ENCODE data around the gene IL6. TPM values are rescaled to one million over a fixed set of nuclear protein-coding genes. Genes with fewer than 3 reads are reported as not detected.
A peak's percentile ranks its signal among the peaks of the same experiment; 100 is the strongest.

Gene IL6
- total RNA-seq, 1 experiment from 2014 or later, result 22.0 TPM

GRCh38 chr7:22723181-22723601, 3.8 kb upstream of the IL6 start:
- H3K4me1 Mint-ChIP-seq (ENCODE audit: insufficient read depth, unreplicated experiment), result peaks cover 43% of the 10 kb centered on the region
- H3K27me3 Mint-ChIP-seq (ENCODE audit: insufficient read depth, unreplicated experiment), result no peaks in the 10 kb centered on the region
- intact Hi-C loops (cut with micrococcal nuclease), result no loop called here
- no peaks in the 10 kb centered on the region for H3K36me3 Mint-ChIP-seq (ENCODE audit: insufficient read depth, unreplicated experiment)
- H3K9me3 Mint-ChIP-seq (ENCODE audit: unreplicated experiment), result no peaks in the 10 kb centered on the region
- DNase-seq (ENCODE audit: unreplicated experiment), result no peak
- no peak overlapping the region for H3K4me3 Mint-ChIP-seq (ENCODE audit: unreplicated experiment)
- no TSS peak for BruUV-seq (replicated peaks)
- TF ChIP-seq CTCF (IDR thresholded peaks at IDR 0.05; ENCODE audit: unreplicated experiment), result no peak
- H3K27ac Mint-ChIP-seq (ENCODE audit: low read depth, unreplicated experiment), result no peak overlapping the region
- CTCF ChIA-PET, result interaction anchor here (0.6 to 16.9 kb wide), 8 partner anchors 9 to 332 kb away, joined by 3 to 544 read pairs (median 5); no protein-coding TSS in a partner anchor
- POLR2A ChIA-PET, result interaction anchor here (0.6 to 1.3 kb wide), 3 partner anchors 22 to 331 kb away, joined by 3 to 4 read pairs (median 3); no protein-coding TSS in a partner anchor

GRCh38 chr7:22723637-22724036, 3.4 kb upstream of the IL6 start:
- no peak for TF ChIP-seq CTCF (IDR thresholded peaks at IDR 0.05; ENCODE audit: unreplicated experiment)
- intact Hi-C loops (cut with micrococcal nuclease), result no loop called here
- Mint-ChIP-seq H3K4me3 (ENCODE audit: unreplicated experiment) (no peak overlapping the region), H3K27ac (ENCODE audit: low read depth, unreplicated experiment) (no peak overlapping the region), H3K9me3 (ENCODE audit: unreplicated experiment) (no peaks in the 10 kb centered on the region), H3K36me3 (ENCODE audit: insufficient read depth, unreplicated experiment) (no peaks in the 10 kb centered on the region), H3K4me1 (ENCODE audit: insufficient read depth, unreplicated experiment) (peaks cover 42% of the 10 kb centered on the region), H3K27me3 (ENCODE audit: insufficient read depth, unreplicated experiment) (no peaks in the 10 kb centered on the region)
- ChIA-PET CTCF (interaction anchor here (0.6 to 16.9 kb wide), 10 partner anchors 9 to 332 kb away, joined by 3 to 544 read pairs (median 5); no protein-coding TSS in a partner anchor), POLR2A (interaction anchor here (0.6 to 1.3 kb wide), 3 partner anchors 23 to 331 kb away, joined by 3 to 4 read pairs (median 3); no protein-coding TSS in a partner anchor)
- DNase-seq (ENCODE audit: unreplicated experiment), result no peak
- BruUV-seq (replicated peaks), result no TSS peak

- H3K36me3 Mint-ChIP-seq (ENCODE audit: insufficient read depth, unreplicated experiment), result peaks cover 5% of the 10 kb centered on the region
- H3K4me3 Mint-ChIP-seq (ENCODE audit: unreplicated experiment), result no peak overlapping the region
- H3K4me1 Mint-ChIP-seq (ENCODE audit: insufficient read depth, unreplicated experiment), result peaks cover 35% of the 10 kb centered on the region
- H3K27ac Mint-ChIP-seq (ENCODE audit: low read depth, unreplicated experiment), result no peak overlapping the region
- BruUV-seq (replicated peaks), result no TSS peak
- no peak for TF ChIP-seq CTCF (IDR thresholded peaks at IDR 0.05; ENCODE audit: unreplicated experiment)
- CTCF ChIA-PET, result interaction anchor here (0.7 to 16.9 kb wide), 11 partner anchors 7 to 329 kb away, joined by 3 to 544 read pairs (median 5); no protein-coding TSS in a partner anchor
- H3K27me3 Mint-ChIP-seq (ENCODE audit: insufficient read depth, unreplicated experiment), result no peaks in the 10 kb centered on the region
- POLR2A ChIA-PET, result interaction anchor here (0.6 kb wide), 1 partner anchor 88 kb away, joined by 5 read pairs; no protein-coding TSS in a partner anchor
- H3K9me3 Mint-ChIP-seq (ENCODE audit: unreplicated experiment), result no peaks in the 10 kb centered on the region
- intact Hi-C loops (cut with micrococcal nuclease), result loop anchor here (5.0 kb wide), 1 partner anchor 57 kb away; no protein-coding TSS in a partner anchor
- DNase-seq (ENCODE audit: unreplicated experiment), result no peak
Observed at GRCh38 chr7:22724861-22725260, 2.1 kb upstream of the IL6 start.

- Mint-ChIP-seq H3K9me3 (ENCODE audit: unreplicated experiment) (no peaks in the 10 kb centered on the region), H3K4me3 (ENCODE audit: unreplicated experiment) (peak overlapping the region; percentile 72), H3K4me1 (ENCODE audit: insufficient read depth, unreplicated experiment) (peaks cover 35% of the 10 kb centered on the region), H3K36me3 (ENCODE audit: insufficient read depth, unreplicated experiment) (peaks cover 5% of the 10 kb centered on the region), H3K27ac (ENCODE audit: low read depth, unreplicated experiment) (no peak overlapping the region), H3K27me3 (ENCODE audit: insufficient read depth, unreplicated experiment) (no peaks in the 10 kb centered on the region)
- POLR2A ChIA-PET, result interaction anchor here (0.6 to 4.7 kb wide), 3 partner anchors 27 to 164 kb away, joined by 3 to 52 read pairs (median 5); no protein-coding TSS in a partner anchor
- no TSS peak for BruUV-seq (replicated peaks)
- no peak for DNase-seq (ENCODE audit: unreplicated experiment)
- no peak for TF ChIP-seq CTCF (IDR thresholded peaks at IDR 0.05; ENCODE audit: unreplicated experiment)
- CTCF ChIA-PET, result interaction anchor here (0.7 to 16.9 kb wide), 13 partner anchors 8 to 593 kb away, joined by 3 to 544 read pairs (median 4); no protein-coding TSS in a partner anchor
- intact Hi-C loops (cut with micrococcal nuclease), result loop anchor here (5.0 kb wide), 1 partner anchor 57 kb away; no protein-coding TSS in a partner anchor
Observed at GRCh38 chr7:22725585-22725984, 1.4 kb upstream of the IL6 start.

Data from MCF 10A (cell line).